ENCODE data around the gene DNM3. TPM values are rescaled to one million over a fixed set of nuclear protein-coding genes. Genes with fewer than 3 reads are reported as not detected.

DNM3 gene
- total RNA-seq, 1 donor from 2014 or later, result 1.1 TPM

DNA sequence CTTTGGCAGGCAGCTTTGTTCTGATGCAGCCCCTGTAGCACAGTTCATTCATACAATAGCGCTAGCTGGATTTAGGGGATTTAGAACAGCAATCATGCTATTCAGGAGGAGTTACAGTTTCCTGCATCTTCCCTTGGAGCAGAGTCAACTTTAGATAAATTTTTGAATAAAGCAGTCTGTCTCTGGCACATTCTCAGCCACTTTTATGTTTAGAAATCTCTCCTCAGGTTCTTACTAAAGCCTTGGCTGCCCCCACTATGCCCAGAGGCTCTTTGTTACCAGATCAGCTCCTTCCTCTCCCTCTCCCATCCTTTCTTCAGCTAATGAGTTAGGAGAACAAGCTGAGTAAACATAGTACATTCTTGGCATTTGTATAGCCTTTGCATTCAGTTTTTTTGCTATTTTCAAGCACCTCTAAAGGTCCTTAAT lies 619.6 kb downstream of the DNM3 start:
- peak; percentile 74 for DNase-seq (ENCODE audit: low spot score)
- Mint-ChIP-seq H3K36me3 (no peaks in the 10 kb centered on the region), H3K4me1 (peaks cover 26% of the 10 kb centered on the region), H3K4me3 (peak overlapping the region; percentile 24), H3K9me3 (peaks cover 2% of the 10 kb centered on the region), H3K27me3 (ENCODE audit: insufficient read depth, low read depth) (peaks cover 4% of the 10 kb centered on the region), H3K27ac (peak overlapping the region; percentile 95)
- H3F3A ChIP-seq (ENCODE audit: low read depth), result peaks cover 18% of the 10 kb centered on the region
- peak overlapping the region; percentile 22 for H3K4me3 ChIP-seq
- no peaks in the 10 kb centered on the region for H3K9me3 ChIP-seq (ENCODE audit: low read depth)
- no peaks in the 10 kb centered on the region for H3K79me2 ChIP-seq (ENCODE audit: low read depth)
- no peaks in the 10 kb centered on the region for H4K20me1 ChIP-seq (ENCODE audit: low read depth)
- no peaks in the 10 kb centered on the region for H3K36me3 ChIP-seq
- TF ChIP-seq EZH2phosphoT487 (IDR thresholded peaks at IDR 0.05), result no peak
- no peak for TF ChIP-seq CTCF (IDR thresholded peaks at IDR 0.05)
- peak overlapping the region; percentile 68 for H3K4me2 ChIP-seq
- H3K9ac ChIP-seq, result no peak overlapping the region
- peak overlapping the region; percentile 27 for H2AFZ ChIP-seq (replicated peaks)
- peaks cover 30% of the 10 kb centered on the region for H3K4me1 ChIP-seq
- H3K27me3 ChIP-seq, result no peaks in the 10 kb centered on the region
- H3K27ac ChIP-seq, result peak overlapping the region; percentile 89

MicroRNAs encoded within 50 kb of the gene (microRNA counts, 767-probe panel; counts per million panel counts)
- microRNA hsa-miR-199a-3p+hsa-miR-199b-3p (460 counts per million, percentile 90 among the panel's probes with 10 or more counts), microRNA hsa-miR-199a-5p (460 counts per million, percentile 90 among the panel's probes with 10 or more counts), microRNA hsa-miR-214-3p (460 counts per million, percentile 90 among the panel's probes with 10 or more counts)

Small RNAs within 50 kb of the gene (microRNA-seq; reads per million reads assigned to microRNA genes)
- not detected for gene MIR199A2
- not detected for gene MIR3120

Small RNAs within 50 kb of the gene (small RNA-seq; reads per million reads assigned to genes)
- gene MIR199A2 (not detected), gene RNU6-157P (not detected)

Other genes with a start within 250 kb of the DNM3 start
- not detected in 2 replicates for gene MYOCOS, start 219.3 kb upstream of the DNM3 start, total RNA-seq (ENCODE audit: low replicate concordance)
- gene MYOC, start 188.8 kb upstream of the DNM3 start, total RNA-seq (ENCODE audit: low replicate concordance), result not detected in 2 replicates
- 11.3 and 16.2 TPM in 2 replicates for gene VAMP4, start 99.4 kb upstream of the DNM3 start, total RNA-seq (ENCODE audit: low replicate concordance)
- gene METTL13, start 59.8 kb upstream of the DNM3 start, total RNA-seq (ENCODE audit: low replicate concordance), result 19.5 and 26.3 TPM in 2 replicates

Measured in neural progenitor cell (in vitro differentiated cells).